H1 (cell line): Measurements from ENCODE around the gene CTNND2. TPM values are rescaled to one million over a fixed set of nuclear protein-coding genes. Genes with fewer than 3 reads are reported as not detected.

Experiments
- CTCF ChIA-PET: fragments of 300-600 bp; sonication (Branson Sonifier 250); formaldehyde crosslinking; loops from one replicate; lab custom pipeline; 2021; ENCODE audit not compliant: partially characterized antibody; lab: Charles Lee
- POLR2A ChIA-PET: fragments of 300-600 bp; sonication (Branson Sonifier 250); formaldehyde crosslinking; loops from one replicate; lab custom pipeline; 2021; ENCODE audit warnings: inconsistent platforms; ENCODE audit not compliant: partially characterized antibody; lab: Charles Lee
- DNase-seq, 2 experiments: peaks; one replicate each; pipeline versions ENCODE4 v3.0.0 to v3.0.0-alpha.2; 2010 to 2022; ENCODE audit warnings: low spot score in 2 of 2, low read depth in 1 of 2, mixed read lengths in 1 of 2
- FAIRE-seq: peaks from 2 replicates; lab custom pipeline; 2011; peaks lifted over from hg19 to GRCh38; lab: Jason Lieb, UNC
- H2AFZ ChIP-seq: 2 replicates; pipeline ENCODE4 v1.8.1; 2012; ENCODE audit warnings: low read length, inconsistent platforms
- H2AK5ac ChIP-seq: 2 replicates; pipeline ENCODE4 v1.6.1; 2013; ENCODE audit warnings: low read depth, low read length
- H2BK120ac ChIP-seq: replicated peaks from 2 replicates; pipeline ENCODE3; 2013; ENCODE audit warnings: low read depth, low read length, inconsistent platforms
- H2BK12ac ChIP-seq: 2 replicates; pipeline ENCODE4 v1.6.1; 2013; ENCODE audit warnings: low read depth, low read length
- H2BK15ac ChIP-seq: 2 replicates; pipeline ENCODE4 v1.6.1; 2013; ENCODE audit warnings: low read length
- H2BK20ac ChIP-seq: 2 replicates; pipeline ENCODE4 v1.6.1; 2013; ENCODE audit warnings: low read length
- H2BK5ac ChIP-seq: 2 replicates; pipeline ENCODE4 v1.6.1; 2013; ENCODE audit warnings: low read depth, low read length
- H3K14ac ChIP-seq: 2 replicates; pipeline ENCODE4 v1.6.1; 2013; ENCODE audit warnings: inconsistent platforms; ENCODE audit not compliant: insufficient read length
- H3K18ac ChIP-seq: 2 replicates; pipeline ENCODE4 v1.6.1; 2013; ENCODE audit warnings: low read length; ENCODE audit errors: extremely low read depth
- H3K23ac ChIP-seq: 2 replicates; pipeline ENCODE4 v1.6.1; 2013; ENCODE audit warnings: inconsistent platforms; ENCODE audit not compliant: insufficient read length
- H3K23me2 ChIP-seq: 2 replicates; pipeline ENCODE4 v1.6.1; 2013; ENCODE audit warnings: low read depth, low read length
- H3K27ac ChIP-seq: 2 replicates; pipeline ENCODE4 v1.6.1; 2011; ENCODE audit warnings: low read depth, low read length, inconsistent platforms
- H3K27me3 ChIP-seq, 4 experiments: replicated peaks in 1 of 4; 1 replicate in 1 of 4; 2 replicates in 3 of 4; pipeline versions ENCODE4 v1.6.1 to v1.8.1; 2011 to 2013; ENCODE audit warnings: low read length in 3 of 4, mild to moderate bottlenecking in 3 of 4, inconsistent platforms in 2 of 4, mixed read lengths in 2 of 4, moderate library complexity in 1 of 4; ENCODE audit not compliant: control insufficient read depth in 3 of 4, insufficient read depth in 3 of 4; ENCODE audit errors: extremely low read depth in 1 of 4
- H3K36me3 ChIP-seq, 4 experiments: 2 replicates each; pipeline versions ENCODE4 v1.6.1 to v1.8.1; 2011 to 2013; ENCODE audit warnings: mild to moderate bottlenecking in 4 of 4, low read length in 3 of 4, moderate library complexity in 2 of 4, control low read depth in 1 of 4, inconsistent platforms in 1 of 4; ENCODE audit not compliant: insufficient read depth in 4 of 4, control insufficient read depth in 2 of 4
- H3K4ac ChIP-seq: replicated peaks from 2 replicates; pipeline ENCODE3; 2013; ENCODE audit warnings: low read length, low read depth, mixed read lengths, inconsistent platforms; ENCODE audit not compliant: insufficient read length
- H3K4me1 ChIP-seq, 4 experiments: replicated peaks in 1 of 4; 1 replicate in 1 of 4; 2 replicates in 3 of 4; pipeline versions ENCODE4 v1.6.1 to v1.8.1; 2011 to 2013; ENCODE audit warnings: low read length in 3 of 4, inconsistent platforms in 2 of 4, mixed read lengths in 1 of 4; ENCODE audit not compliant: insufficient read depth in 4 of 4, control insufficient read depth in 3 of 4
- H3K4me2 ChIP-seq, 2 experiments: 2 replicates each; pipeline versions ENCODE4 v1.6.1 to v1.8.1; 2011 to 2013; ENCODE audit warnings: low read depth in 2 of 2, low read length in 2 of 2, control low read depth in 1 of 2, inconsistent platforms in 1 of 2, mild to moderate bottlenecking in 1 of 2; ENCODE audit not compliant: insufficient read depth in 1 of 2
- H3K4me3 ChIP-seq, 4 experiments: fragments of 200-600, 300-600 bp in 1 of 4; sonication (generic), shearing (Covaris generic), sonication (Bioruptor Twin) in 1 of 4; 2 replicates each; pipeline versions ENCODE4 v1.5.1 to v1.8.1; 2011 to 2016; ENCODE audit warnings: low read length in 4 of 4, low read depth in 3 of 4, control low read depth in 2 of 4, inconsistent platforms in 2 of 4, mild to moderate bottlenecking in 2 of 4, mixed read lengths in 1 of 4, moderate library complexity in 1 of 4; ENCODE audit not compliant: insufficient read depth in 2 of 4; ENCODE audit errors: extremely low read depth in 1 of 4
- H3K56ac ChIP-seq: replicated peaks from 2 replicates; pipeline ENCODE3; 2013; ENCODE audit warnings: low read depth, mild to moderate bottlenecking, mixed read lengths, low read length, inconsistent platforms; ENCODE audit not compliant: insufficient read length
- H3K79me1 ChIP-seq: 2 replicates; pipeline ENCODE4 v1.6.1; 2013; ENCODE audit warnings: low read depth, low read length, control low read depth
- H3K79me2 ChIP-seq, 2 experiments: 2 replicates each; pipeline versions ENCODE4 v1.6.1 to v1.8.1; 2012 to 2013; ENCODE audit warnings: low read length in 2 of 2, mild to moderate bottlenecking in 2 of 2, inconsistent platforms in 1 of 2; ENCODE audit not compliant: insufficient read depth in 2 of 2, control insufficient read depth in 1 of 2
- H3K9ac ChIP-seq, 4 experiments: replicated peaks in 1 of 4; 1 replicate in 1 of 4; 2 replicates in 3 of 4; pipeline versions ENCODE4 v1.6.1 to v1.8.1; 2011 to 2013; ENCODE audit warnings: low read depth in 3 of 4, low read length in 3 of 4, control low read depth in 2 of 4, mild to moderate bottlenecking in 2 of 4, moderate library complexity in 2 of 4, inconsistent platforms in 1 of 4; ENCODE audit errors: extremely low read depth in 1 of 4
- H3K9me3 ChIP-seq, 2 experiments: 2 replicates each; pipeline versions ENCODE4 v1.6.1 to v1.8.1; 2012 to 2013; ENCODE audit warnings: mild to moderate bottlenecking in 2 of 2, moderate library complexity in 2 of 2, control low read depth in 1 of 2, inconsistent platforms in 1 of 2, low read depth in 1 of 2, low read length in 1 of 2, mixed read lengths in 1 of 2; ENCODE audit not compliant: insufficient read depth in 2 of 2
- H4K20me1 ChIP-seq, 2 experiments: replicated peaks in 1 of 2; 2 replicates each; pipeline versions ENCODE3 to v1.8.1; 2011 to 2013; ENCODE audit warnings: inconsistent platforms in 2 of 2, low read length in 2 of 2, mild to moderate bottlenecking in 1 of 2; ENCODE audit not compliant: insufficient read depth in 2 of 2, control insufficient read depth in 1 of 2
- H4K5ac ChIP-seq: 2 replicates; pipeline ENCODE4 v1.6.1; 2013; ENCODE audit warnings: low read length, low read depth, mixed read lengths, inconsistent platforms; ENCODE audit not compliant: insufficient read length
- H4K8ac ChIP-seq: 2 replicates; pipeline ENCODE4 v1.8.0; 2013; ENCODE audit warnings: mild to moderate bottlenecking, moderate library complexity, low read length, inconsistent platforms; ENCODE audit not compliant: insufficient read depth; ENCODE audit errors: extremely low read depth
- H4K91ac ChIP-seq: replicated peaks from 2 replicates; pipeline ENCODE3; 2013; ENCODE audit warnings: low read length, mixed read lengths, inconsistent platforms; ENCODE audit not compliant: insufficient read length
- BRCA1 ChIP-seq: IDR thresholded peaks from 2 replicates; pipeline ENCODE4 v1.6.1; 2012; ENCODE audit warnings: low read depth, low read length, improper control_type of control experiment
- HDAC2 ChIP-seq, 2 experiments: fragments of 300-600 bp in 1 of 2; sonication (generic) in 1 of 2; IDR thresholded peaks; 2 replicates each; pipeline ENCODE4 v1.6.1; 2011 to 2012; ENCODE audit warnings: low read depth in 2 of 2, low read length in 2 of 2, mild to moderate bottlenecking in 2 of 2, moderate library complexity in 2 of 2, borderline replicate concordance in 1 of 2, inconsistent platforms in 1 of 2
- polyA plus RNA-seq, 7 experiments: library from polyadenylated mRNA; depleted of rRNA in 3 of 7; stranded (reverse) in 5 of 7; unstranded in 2 of 7; fragments of >200 nt in 5 of 7; fragments of 200-250 nt in 2 of 7; gene quantifications; 1 replicate in 5 of 7; 2 replicates in 1 of 7; 4 replicates in 1 of 7; pipeline versions ENCODE4 v1.2.1 to v1.2.3, GENCODE V29; 2011 to 2013; ENCODE audit warnings: missing spikeins in 2 of 7, mixed read lengths in 2 of 7
- total RNA-seq: library from RNA; stranded (reverse); fragmentation: NEBNext Ultra II Directional; extraction: Animal tissue kit (Norgen Biotek cat#: 25700); gene quantifications from 2 replicates; pipeline ENCODE4 v1.2.1, GENCODE V29; 2021
- TF ChIP-seq, protein P1 (sequence below): IDR thresholded peaks from 2 replicates; pipeline ENCODE4 v1.6.1; 2011; ENCODE audit warnings: low read depth, mild to moderate bottlenecking, low read length; ENCODE audit not compliant: insufficient read depth

CTNND2 gene
- total and polyA plus RNA-seq, 2 of the 8 experiments (the other 6 are each of a cell fraction or from before 2014, with no cell fraction given): 7.4 to 14.2 TPM

GRCh38 chr5:11946317-11946716 lies 42.1 kb upstream of the CTNND2 start:
- Histone ChIP-seq H2BK12ac (no peak overlapping the region), H2AFZ (no peak overlapping the region), H3K4ac (no peak overlapping the region), H4K20me1 (no peaks in the 10 kb centered on the region), H2BK20ac (no peak overlapping the region), H4K8ac (no peak overlapping the region), H3K18ac (no peak overlapping the region), H4K91ac (no peak overlapping the region), H3K9me3 (no peaks in the 10 kb centered on the region), H3K27me3 (no peaks in the 10 kb centered on the region), H2AK5ac (no peak overlapping the region), H3K9ac (no peak overlapping the region), H3K4me2 (no peak overlapping the region), H2BK15ac (no peak overlapping the region), H3K79me2 (no peaks in the 10 kb centered on the region), H3K23ac (no peak overlapping the region), H3K4me3 (no peak overlapping the region), H3K79me1 (no peaks in the 10 kb centered on the region), H3K4me1 (no peaks in the 10 kb centered on the region), H3K14ac (no peak overlapping the region), H3K23me2 (no peaks in the 10 kb centered on the region), H3K27ac (no peak overlapping the region), H3K36me3 (no peaks in the 10 kb centered on the region), H4K5ac (no peak overlapping the region), H2BK5ac (no peak overlapping the region), H3K56ac (no peak overlapping the region), H2BK120ac (no peak overlapping the region)
- POLR2A ChIA-PET: no interaction called here
- no peak for FAIRE-seq
- TF ChIP-seq, protein P1, sequence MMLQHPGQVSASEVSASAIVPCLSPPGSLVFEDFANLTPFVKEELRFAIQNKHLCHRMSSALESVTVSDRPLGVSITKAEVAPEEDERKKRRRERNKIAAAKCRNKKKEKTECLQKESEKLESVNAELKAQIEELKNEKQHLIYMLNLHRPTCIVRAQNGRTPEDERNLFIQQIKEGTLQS: no peak
- no peak for TF ChIP-seq BRCA1
- no peak for TF ChIP-seq HDAC2 (IDR thresholded peaks at IDR 0.05; ENCODE audit: borderline replicate concordance in 1 of 2, low read depth in 2 of 2, low read length in 2 of 2)
- no peak for DNase-seq
- CTCF ChIA-PET: interaction anchor here (0.7 kb wide), 1 partner anchor 141 kb away, joined by 3 read pairs; no protein-coding TSS in a partner anchor
